ENCODE data around the gene GH2. TPM values are rescaled to one million over a fixed set of nuclear protein-coding genes. Genes with fewer than 3 reads are reported as not detected.
A peak's percentile ranks its signal among the peaks of the same experiment; 100 is the strongest.
"Not testable (repeated sequence)": the region's sequence is repeated elsewhere in the genome, so short reads cannot be mapped to it uniquely, and the experiment has no call there.

GH2 gene
- total and polyA plus RNA-seq, 7 donors, result not detected

DNA sequence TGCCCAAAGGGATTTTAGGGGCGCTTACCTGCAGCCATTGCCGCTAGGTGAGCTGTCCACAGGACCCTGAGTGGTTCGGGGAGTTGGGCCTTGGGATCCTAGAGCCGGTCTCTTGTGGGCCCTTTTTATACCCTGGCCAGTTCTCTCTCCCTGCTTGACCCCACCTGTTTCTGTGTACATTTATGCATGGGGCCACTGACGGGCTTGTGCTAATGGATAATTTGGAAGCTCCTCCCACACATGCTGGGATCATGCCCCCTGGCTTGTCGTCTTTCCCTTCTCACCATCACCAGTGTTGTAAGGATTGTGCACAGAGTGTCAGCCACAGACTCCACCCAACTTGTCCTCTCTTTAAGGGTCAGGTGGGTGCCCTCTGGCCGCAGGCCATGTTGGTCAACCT is 8.2 kb downstream of the GH2 start, which contains the start of gene CSH2:
CSH2 (minus strand) TSS at position 101 of the 400 bp plus-strand sequence; CDS start at position 38, 63 bp downstream.
- WGBS, 2 donors, result 80 to 90% methylated on average over 7 of the region's 7 CpGs
- H3K27ac ChIP-seq; H3K27me3 ChIP-seq; DNase-seq; H3K4me3 ChIP-seq; H3K36me3 ChIP-seq; H3K9me3 ChIP-seq; H3K4me1 ChIP-seq; intact Hi-C loops (cut with DNase I): not testable (repeated sequence)

- 95 to 96% methylated on average over 14 to 15 of the region's 15 CpGs for WGBS, 2 donors
- intact Hi-C loops (cut with DNase I); H3K9me3 ChIP-seq; H3K4me1 ChIP-seq; H3K4me3 ChIP-seq; H3K36me3 ChIP-seq; H3K27me3 ChIP-seq; H3K27ac ChIP-seq; DNase-seq: not testable (repeated sequence)
Measured at GRCh38 chr17:63871646-63872365, 9.9 kb downstream of the GH2 start.

DNA sequence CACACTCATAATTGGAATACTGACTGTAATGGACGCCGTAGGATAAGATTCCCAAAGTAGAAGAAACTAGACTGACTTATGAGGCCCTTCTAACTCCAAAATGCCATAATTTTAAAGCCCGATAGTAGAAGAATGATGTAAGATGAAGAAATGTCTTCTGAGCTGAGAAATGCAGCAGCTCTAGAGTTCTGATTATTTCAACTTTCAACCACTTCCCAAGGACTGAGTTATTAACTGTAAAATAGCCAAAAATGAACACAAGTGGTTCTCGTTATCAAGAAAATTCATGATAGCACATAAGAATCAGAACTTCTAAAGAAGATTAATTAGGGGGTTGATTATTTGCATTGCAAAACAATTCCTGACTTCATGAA is 11.5 kb downstream of the GH2 start:
- H3K9me3 ChIP-seq; H3K27me3 ChIP-seq; H3K27ac ChIP-seq; intact Hi-C loops (cut with DNase I); H3K4me3 ChIP-seq; H3K36me3 ChIP-seq; H3K4me1 ChIP-seq; DNase-seq: not testable (repeated sequence)
- WGBS, 2 donors, result 92 to 93% methylated on average over 4 of the region's 4 CpGs

DNA sequence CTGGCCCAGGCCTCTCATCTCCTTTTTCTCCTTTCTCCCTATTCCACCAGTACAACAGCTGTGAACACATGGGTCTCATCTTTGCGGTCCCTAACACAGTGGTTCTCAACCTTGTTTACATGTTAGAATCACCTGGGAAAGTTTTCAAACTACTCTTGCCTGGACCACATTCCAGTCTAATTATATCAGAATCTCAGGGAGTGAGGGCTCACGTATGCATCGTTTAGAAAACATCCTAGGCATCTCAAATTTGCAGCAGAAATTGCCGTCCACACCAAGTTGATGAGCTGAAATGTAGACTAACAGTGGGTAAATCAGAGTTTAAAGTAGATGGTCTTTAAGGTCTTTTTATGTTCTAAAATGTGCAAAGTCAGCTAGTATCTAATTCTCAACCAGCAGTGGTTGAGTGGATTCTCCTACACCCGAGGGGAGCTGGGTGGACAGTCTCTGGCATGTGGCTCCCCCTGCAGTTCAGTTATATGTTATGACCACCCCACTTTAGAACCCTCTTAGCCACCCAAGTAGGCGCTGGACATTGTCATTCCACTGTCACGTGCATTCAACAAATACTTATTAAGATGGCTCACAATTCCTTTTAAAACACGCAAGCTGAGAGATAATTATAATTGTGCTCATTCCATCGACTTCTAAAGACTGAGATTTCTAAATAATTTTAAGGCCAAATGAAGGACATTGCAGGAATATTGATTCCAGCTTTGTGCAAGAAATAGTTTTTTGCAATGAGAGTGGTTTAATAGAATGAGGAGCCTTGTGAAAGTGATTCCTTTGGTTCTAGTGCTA is 12.1 kb downstream of the GH2 start:
- H3K27ac ChIP-seq; H3K9me3 ChIP-seq; intact Hi-C loops (cut with DNase I); H3K4me1 ChIP-seq; H3K36me3 ChIP-seq; H3K27me3 ChIP-seq; H3K4me3 ChIP-seq; DNase-seq: not testable (repeated sequence)
- 65 to 72% methylated on average over 9 of the region's 9 CpGs for WGBS, 2 donors

DNA sequence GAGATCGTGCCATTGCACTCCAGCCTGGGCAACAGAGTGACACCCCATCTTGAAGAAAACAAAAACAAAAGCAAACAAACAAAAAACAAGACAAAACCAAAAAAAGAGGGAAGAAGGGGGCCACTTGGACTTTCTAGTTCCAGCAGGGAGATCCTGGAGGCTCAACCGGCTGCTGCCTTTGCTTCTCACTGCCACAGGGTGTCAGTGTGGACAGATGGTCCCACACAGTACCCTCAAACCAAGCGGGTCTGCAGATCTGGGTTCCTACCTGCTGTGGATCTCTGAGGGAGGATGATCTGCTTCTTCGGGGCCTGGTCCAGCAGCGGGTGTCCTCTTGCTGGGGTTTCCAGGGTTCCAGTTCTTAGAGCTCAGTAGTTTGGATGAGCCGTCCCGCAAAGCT is 15.1 kb downstream of the GH2 start:
- H3K4me3 ChIP-seq; H3K36me3 ChIP-seq; intact Hi-C loops (cut with DNase I); H3K9me3 ChIP-seq; H3K27me3 ChIP-seq; H3K27ac ChIP-seq; H3K4me1 ChIP-seq: not testable (repeated sequence)
- DNase-seq, result peak; percentile 24
- WGBS, 2 donors, result 79 to 80% methylated on average over 7 of the region's 7 CpGs

- TF ChIP-seq POLR2A (IDR thresholded peaks at IDR 0.05) (no peak), EP300 (IDR thresholded peaks at IDR 0.05) (no peak), POLR2AphosphoS5 (IDR thresholded peaks at IDR 0.05) (no peak)
- TF ChIP-seq, protein P1, sequence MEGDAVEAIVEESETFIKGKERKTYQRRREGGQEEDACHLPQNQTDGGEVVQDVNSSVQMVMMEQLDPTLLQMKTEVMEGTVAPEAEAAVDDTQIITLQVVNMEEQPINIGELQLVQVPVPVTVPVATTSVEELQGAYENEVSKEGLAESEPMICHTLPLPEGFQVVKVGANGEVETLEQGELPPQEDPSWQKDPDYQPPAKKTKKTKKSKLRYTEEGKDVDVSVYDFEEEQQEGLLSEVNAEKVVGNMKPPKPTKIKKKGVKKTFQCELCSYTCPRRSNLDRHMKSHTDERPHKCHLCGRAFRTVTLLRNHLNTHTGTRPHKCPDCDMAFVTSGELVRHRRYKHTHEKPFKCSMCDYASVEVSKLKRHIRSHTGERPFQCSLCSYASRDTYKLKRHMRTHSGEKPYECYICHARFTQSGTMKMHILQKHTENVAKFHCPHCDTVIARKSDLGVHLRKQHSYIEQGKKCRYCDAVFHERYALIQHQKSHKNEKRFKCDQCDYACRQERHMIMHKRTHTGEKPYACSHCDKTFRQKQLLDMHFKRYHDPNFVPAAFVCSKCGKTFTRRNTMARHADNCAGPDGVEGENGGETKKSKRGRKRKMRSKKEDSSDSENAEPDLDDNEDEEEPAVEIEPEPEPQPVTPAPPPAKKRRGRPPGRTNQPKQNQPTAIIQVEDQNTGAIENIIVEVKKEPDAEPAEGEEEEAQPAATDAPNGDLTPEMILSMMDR (IDR thresholded peaks at IDR 0.05), result no peak
- H3K4me1 ChIP-seq, result no peaks in the 10 kb centered on the region
- H3K9me3 ChIP-seq, result no peaks in the 10 kb centered on the region
- no peak overlapping the region for H3K4me3 ChIP-seq
- H3K36me3 ChIP-seq, result no peaks in the 10 kb centered on the region
- no peak for DNase-seq
- 68 to 79% methylated on average over 3 of the region's 3 CpGs for WGBS, 2 donors
- intact Hi-C loops (cut with DNase I), result no loop called here
- H3K27me3 ChIP-seq, result no peaks in the 10 kb centered on the region
- no peak overlapping the region for H3K27ac ChIP-seq
Measured at GRCh38 chr17:63859257-63859656, 22.5 kb downstream of the GH2 start.

GRCh38 chr17:63856425-63856824 is 25.3 kb downstream of the GH2 start:
- WGBS, 2 donors, result 57 to 87% methylated on average over 8 of the region's 8 CpGs
- H3K27ac ChIP-seq; H3K4me3 ChIP-seq; H3K4me1 ChIP-seq; H3K9me3 ChIP-seq; H3K27me3 ChIP-seq; DNase-seq; intact Hi-C loops (cut with DNase I); H3K36me3 ChIP-seq: not testable (repeated sequence)

- TF ChIP-seq EP300 (IDR thresholded peaks at IDR 0.05) (no peak), POLR2A (IDR thresholded peaks at IDR 0.05) (no peak), POLR2AphosphoS5 (IDR thresholded peaks at IDR 0.05) (no peak)
- TF ChIP-seq, protein P1 (IDR thresholded peaks at IDR 0.05), result no peak
- H3K4me1 ChIP-seq, result no peaks in the 10 kb centered on the region
- no peak overlapping the region for H3K4me3 ChIP-seq
- no peaks in the 10 kb centered on the region for H3K27me3 ChIP-seq
- H3K9me3 ChIP-seq, result no peaks in the 10 kb centered on the region
- DNase-seq, result peak; percentile 20
- 90 to 93% methylated on average over 8 of the region's 8 CpGs for WGBS, 2 donors
- H3K36me3 ChIP-seq, result no peaks in the 10 kb centered on the region
- H3K27ac ChIP-seq, result no peak overlapping the region
- intact Hi-C loops (cut with DNase I), result no loop called here
Measured at GRCh38 chr17:63855185-63855584, 26.6 kb downstream of the GH2 start.

Measured in sigmoid colon (tissue), 7 donors.